ENCODE measurements around the gene SH3GLB1.

Gene SH3GLB1

GRCh38 chr1:86739648-86740509 lies 35.5 kb downstream of the SH3GLB1 start:
- DNase-seq = no peak

DNA sequence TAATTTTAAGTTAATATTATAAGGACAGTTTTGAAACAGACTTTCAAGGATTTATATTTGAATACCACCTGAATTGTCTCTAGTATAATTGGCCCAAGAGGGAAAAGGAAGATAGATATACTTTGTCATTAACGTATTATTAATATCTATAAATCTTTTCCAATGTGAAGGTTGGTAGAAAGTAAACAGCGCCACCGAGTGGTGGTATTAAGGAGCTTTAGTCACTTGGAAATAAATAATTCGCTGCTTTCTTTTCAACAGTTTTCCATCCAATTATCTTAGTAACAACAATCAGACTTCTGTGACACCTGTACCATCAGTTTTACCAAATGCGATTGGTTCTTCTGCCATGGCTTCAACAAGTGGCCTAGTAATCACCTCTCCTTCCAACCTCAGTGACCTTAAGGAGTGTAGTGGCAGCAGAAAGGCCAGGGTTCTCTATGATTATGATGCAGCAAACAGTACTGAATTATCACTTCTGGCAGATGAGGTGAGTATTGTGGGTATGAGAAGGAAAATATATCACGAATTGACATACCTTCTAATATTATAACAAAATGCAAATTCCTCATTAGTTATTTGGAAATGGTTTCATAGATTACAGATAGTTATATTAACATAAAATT lies 37.7 kb downstream of the SH3GLB1 start:
- peak; percentile 82 for DNase-seq

DNA sequence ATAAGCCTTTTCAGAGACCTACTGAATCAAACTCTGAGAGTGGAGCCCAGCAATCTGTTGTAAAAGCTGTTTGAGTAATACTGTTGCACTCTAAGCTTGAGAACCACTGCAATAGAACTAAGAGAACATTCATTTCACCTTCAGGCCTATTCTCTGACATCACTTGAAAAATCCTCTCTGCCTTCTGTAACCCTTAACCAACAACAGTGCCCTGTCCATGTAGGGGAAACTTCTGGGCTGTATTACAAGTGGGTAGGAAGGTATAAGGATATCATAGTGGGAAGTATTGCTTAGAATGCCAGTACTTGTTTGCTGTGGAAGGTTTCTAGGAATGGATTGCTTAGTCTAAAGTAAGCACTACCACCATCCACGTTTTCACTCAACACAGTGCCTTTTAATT lies 42.9 kb downstream of the SH3GLB1 start:
- DNase-seq = no peak

DNA sequence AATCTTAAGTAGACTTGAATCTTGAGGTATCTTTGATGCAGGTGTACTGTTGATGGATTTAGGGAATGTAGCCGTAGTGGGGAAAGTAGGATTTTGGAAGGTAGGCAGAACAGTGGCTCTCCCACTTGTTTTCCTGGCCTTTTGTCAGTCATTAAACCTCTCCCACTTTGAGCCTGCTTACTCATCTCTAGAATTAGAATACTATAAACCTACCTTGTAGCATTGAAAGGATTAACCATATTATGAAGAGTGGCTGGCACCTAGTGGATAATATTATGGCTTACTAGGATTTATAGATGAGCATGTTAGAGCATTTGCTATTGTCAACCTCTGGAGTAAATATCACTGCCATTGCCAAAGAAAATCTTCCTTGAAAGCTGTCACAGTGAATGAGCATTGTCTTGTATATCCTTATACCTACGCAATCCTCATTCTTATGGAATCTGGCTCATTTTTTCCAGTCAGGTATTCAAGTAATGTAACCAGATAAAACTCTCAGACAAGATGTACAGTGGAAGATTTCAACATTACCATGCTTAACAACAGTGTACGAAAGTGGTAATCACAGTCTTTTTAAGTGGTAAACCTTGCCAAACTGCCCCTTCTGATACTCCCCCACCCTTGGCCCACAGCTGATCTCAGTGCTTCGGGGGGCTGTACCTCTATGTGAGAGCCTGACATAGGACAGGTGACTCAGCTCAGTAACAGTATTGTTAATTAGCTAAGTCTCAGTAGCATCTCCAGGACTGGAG lies 44.4 kb downstream of the SH3GLB1 start:
- no peak for DNase-seq

DNA sequence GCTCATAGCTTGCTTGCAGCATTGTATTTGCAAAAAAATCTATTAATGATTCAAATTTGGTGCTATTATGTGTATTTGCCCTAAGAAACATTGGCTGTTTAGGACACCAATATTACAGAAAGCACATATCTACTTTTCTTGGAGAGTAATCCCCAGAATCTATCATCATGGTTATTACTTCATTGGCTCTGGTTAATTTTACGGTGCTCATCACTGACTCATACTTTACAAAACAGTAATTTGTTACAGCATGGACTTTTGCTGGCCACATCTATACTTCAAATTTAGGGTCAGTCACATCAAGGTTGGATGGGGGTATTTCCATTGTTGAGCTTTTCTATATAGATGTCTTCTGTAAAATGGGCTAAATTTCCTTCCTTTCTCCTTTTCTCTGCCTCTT lies 45.7 kb downstream of the SH3GLB1 start:
- DNase-seq = no peak

DNA sequence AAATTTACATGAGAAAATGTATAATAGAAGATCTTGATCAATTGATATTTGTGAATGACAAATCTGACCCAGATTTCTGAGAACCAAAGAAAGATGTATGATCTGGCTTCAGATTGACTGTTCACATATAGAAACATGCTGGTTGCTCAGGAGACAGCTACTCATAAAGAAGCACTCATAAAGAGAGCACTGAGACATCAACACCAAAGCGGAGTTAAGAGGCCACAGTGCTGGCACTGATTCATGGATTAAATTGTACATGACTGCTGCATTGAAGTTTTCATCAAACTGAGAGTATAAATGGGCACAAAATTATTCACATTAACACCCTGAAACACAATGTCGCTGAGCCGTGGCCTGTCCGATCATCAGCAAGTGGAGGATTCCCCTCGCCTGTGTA lies 46.2 kb downstream of the SH3GLB1 start:
- no peak for DNase-seq

- DNase-seq = no peak
Measured at GRCh38 chr1:86751923-86752322, 47.5 kb downstream of the SH3GLB1 start.

GRCh38 chr1:86753700-86754099 lies 49.3 kb downstream of the SH3GLB1 start:
- DNase-seq = peak; percentile 30

GRCh38 chr1:86754265-86754974 lies 50.0 kb downstream of the SH3GLB1 start:
- no peak for DNase-seq

- DNase-seq = no peak
Measured at GRCh38 chr1:86756062-86756406, 51.7 kb downstream of the SH3GLB1 start.

- peak; percentile 53 for DNase-seq
Measured at GRCh38 chr1:86757272-86757984, 53.1 kb downstream of the SH3GLB1 start.

DNA sequence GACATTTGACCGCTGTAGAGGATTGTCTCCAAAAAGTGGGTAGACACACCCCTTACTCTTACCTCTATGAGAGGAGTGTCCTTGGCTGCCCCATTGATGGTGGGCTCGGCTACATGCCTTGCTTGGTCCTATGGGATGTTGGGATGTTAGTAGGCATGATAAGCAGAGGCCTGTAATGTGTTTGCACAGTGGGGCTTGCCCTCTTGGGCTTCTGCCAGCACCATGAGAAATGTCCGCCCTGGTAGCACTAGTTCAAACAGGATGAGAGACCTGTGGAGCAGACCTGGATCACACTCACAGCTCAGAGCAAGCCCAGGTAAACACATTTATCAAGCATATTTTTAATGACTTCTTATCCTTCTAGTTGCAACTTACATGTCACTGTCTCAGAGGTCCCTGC lies 54.2 kb downstream of the SH3GLB1 start:
- no peak for DNase-seq

GRCh38 chr1:86760199-86760598 lies 55.8 kb downstream of the SH3GLB1 start:
- no peak for DNase-seq

- no peak for DNase-seq
Measured at GRCh38 chr1:86762336-86762735, 58.0 kb downstream of the SH3GLB1 start.

DNA sequence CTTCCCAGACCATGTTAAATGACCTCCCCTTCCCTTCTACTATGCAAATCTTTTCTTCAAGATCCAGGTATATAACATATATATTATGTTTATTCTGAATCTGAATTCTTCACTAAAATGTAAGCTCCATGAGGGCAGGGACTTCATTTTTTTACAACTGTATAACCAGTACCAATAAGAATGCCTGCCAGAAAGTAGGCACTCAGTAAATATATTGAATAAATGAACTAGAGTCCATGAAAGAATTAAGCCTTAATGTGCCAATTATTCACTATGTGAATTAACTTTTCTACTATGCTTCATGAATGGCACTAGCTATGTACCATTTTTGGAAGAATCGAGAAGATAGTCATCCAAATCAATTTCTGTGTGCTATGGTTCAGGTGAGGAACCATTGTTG lies 60.1 kb downstream of the SH3GLB1 start:
- no peak for DNase-seq

GRCh38 chr1:86765073-86765472 lies 60.7 kb downstream of the SH3GLB1 start:
- peak; percentile 96 for DNase-seq

DNA sequence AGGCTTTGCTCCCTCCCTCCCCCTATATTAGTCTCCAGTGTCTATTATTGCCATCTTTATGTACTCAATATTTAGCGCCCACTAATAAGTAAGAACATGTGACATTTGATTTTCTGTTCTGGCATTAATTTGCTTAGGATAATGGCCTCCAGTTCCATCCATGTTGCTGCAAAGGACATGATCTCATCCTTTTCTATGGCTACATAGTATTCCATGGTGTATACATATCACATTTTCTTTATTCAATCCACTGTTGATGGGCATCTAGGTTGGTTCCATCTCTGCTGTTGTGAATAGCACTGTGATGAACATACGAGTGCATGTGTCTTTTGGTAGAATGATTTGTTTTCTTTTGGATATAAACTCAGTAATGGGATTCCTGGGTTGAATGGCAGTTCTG lies 61.3 kb downstream of the SH3GLB1 start:
- DNase-seq = no peak

GRCh38 chr1:86768554-86768953 lies 64.2 kb downstream of the SH3GLB1 start:
- DNase-seq = no peak

- DNase-seq = no peak
Measured at GRCh38 chr1:86769065-86769464, 64.7 kb downstream of the SH3GLB1 start.

DNA sequence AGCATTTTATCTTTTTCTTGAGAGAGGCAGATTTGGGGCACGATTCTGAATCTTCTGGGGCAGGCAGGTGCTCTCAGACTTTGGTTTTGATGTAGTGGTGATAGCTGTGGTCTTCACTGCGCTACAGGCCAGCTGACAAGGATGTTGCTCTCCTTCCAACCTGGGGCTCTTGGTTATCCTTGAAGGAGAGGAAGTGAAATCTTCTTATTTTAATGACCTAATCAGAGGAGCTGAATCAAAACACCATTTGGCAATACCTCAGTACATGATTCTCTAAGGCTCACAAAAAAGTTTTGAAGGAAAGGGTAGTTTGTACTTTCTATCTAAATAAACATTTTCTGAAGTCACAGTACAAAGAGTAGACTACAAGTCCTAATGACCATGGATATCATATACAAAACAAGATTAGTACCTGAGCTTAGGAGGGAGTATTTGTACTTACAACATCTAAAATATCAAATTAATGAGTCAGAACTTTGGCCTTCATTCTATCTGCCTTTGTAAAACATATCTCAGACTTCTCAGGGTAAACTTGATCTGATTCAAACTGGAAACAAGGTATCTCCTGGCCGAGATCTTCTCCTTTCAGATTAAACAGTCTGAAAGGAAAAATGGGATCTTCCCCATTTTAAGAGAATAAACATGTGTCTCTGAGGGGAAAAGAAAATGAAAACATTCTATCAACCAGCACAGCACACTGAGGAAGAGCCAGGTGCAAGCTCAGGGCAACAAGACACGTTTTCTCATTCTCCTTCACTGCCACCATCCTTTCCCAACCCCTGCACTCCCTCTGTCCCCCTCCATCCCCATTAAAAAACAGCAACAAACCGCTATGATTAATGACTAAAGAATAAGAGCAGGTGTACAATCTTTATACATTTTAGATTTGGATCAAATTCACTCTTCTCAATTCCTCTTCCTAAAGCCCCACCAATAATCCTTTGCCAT lies 69.2 kb downstream of the SH3GLB1 start:
- DNase-seq = no peak

Data from hematopoietic multipotent progenitor cell treated with erythropoietin and hydrocortisone succinate and interleukin-3 and kit ligand, for 6 days (in vitro differentiated cells).